Esophagus squamous epithelium (tissue), 4 donors: Measurements from ENCODE around the gene EEF1G.

Experiments
- POLR2A ChIP-seq, 4 donors: fragments of 450-650 bp; IDR thresholded peaks; one replicate each; pipeline ENCODE4 v1.6.1; 2017; ENCODE audit warnings: antibody characterized with exemption in 4 of 4, mild to moderate bottlenecking in 4 of 4, moderate library complexity in 3 of 4
- TF ChIP-seq, protein P1 (sequence below), 6 experiments: fragments of 450-650 bp in 4 of 6; fragments of 200-600 bp in 2 of 6; sonication (generic) in 2 of 6; IDR thresholded peaks; one replicate each; pipeline ENCODE4 v1.5.1; 2016 to 2019; ENCODE audit warnings: antibody characterized with exemption in 6 of 6, mild to moderate bottlenecking in 4 of 6, moderate library complexity in 4 of 6

DNA sequence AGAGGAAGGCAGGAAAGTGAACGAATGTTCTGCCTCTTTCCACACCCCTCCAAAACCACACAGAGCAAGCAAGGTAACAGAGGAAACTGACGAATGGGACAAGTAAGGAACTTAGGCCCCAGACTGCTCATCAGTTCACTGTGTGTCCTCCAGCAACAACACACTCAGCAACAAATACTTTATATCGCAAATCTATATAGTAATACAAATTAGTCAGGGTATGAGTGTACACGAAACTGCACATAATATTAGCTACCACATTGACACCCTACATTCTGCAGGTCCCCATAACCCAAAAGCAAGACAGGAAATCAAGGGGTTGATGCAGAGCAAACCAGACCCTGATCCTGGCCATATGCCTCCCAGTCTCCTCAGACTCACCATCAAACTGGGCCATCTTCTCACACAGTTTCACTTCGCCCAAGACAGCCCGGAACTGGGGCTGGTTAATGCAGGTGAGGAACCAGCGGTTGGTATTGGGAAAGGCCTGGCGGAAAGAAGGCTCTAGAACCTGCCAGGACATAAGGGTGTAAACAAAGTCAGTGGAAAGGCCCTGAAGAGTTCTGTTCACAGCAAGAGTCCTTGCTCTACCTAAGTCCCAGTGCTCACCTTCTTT is 6.6 kb downstream of the EEF1G start:
- no peak for TF ChIP-seq POLR2A (IDR thresholded peaks at IDR 0.05)
- TF ChIP-seq, protein P1, sequence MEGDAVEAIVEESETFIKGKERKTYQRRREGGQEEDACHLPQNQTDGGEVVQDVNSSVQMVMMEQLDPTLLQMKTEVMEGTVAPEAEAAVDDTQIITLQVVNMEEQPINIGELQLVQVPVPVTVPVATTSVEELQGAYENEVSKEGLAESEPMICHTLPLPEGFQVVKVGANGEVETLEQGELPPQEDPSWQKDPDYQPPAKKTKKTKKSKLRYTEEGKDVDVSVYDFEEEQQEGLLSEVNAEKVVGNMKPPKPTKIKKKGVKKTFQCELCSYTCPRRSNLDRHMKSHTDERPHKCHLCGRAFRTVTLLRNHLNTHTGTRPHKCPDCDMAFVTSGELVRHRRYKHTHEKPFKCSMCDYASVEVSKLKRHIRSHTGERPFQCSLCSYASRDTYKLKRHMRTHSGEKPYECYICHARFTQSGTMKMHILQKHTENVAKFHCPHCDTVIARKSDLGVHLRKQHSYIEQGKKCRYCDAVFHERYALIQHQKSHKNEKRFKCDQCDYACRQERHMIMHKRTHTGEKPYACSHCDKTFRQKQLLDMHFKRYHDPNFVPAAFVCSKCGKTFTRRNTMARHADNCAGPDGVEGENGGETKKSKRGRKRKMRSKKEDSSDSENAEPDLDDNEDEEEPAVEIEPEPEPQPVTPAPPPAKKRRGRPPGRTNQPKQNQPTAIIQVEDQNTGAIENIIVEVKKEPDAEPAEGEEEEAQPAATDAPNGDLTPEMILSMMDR (IDR thresholded peaks at IDR 0.05), result no peak
